ENCODE measurements around the gene YWHAG.
"Not testable (repeated sequence)": the region's sequence is repeated elsewhere in the genome, so short reads cannot be mapped to it uniquely, and the experiment has no call there.

Gene YWHAG

GRCh38 chr7:76364198-76364584 is 5.4 kb upstream of the YWHAG start:
- no peak for DNase-seq (ENCODE audit: low spot score in 2 of 2)
- H3K4me1 ChIP-seq: peaks cover 10% of the 10 kb centered on the region
- no peaks in the 10 kb centered on the region for H3K9me3 ChIP-seq
- in situ Hi-C loops (cut with MboI; ENCODE audit: low sequenced_read_pairs): no loop called here
- no peak overlapping the region for H3K4me3 ChIP-seq
- H3K36me3 ChIP-seq (replicated peaks): no peaks in the 10 kb centered on the region
- no peaks in the 10 kb centered on the region for H3K27me3 ChIP-seq (ENCODE audit: low read depth)

GRCh38 chr7:76363754-76364153 is 5.0 kb upstream of the YWHAG start:
- H3K27me3 ChIP-seq (ENCODE audit: low read depth); H3K9me3 ChIP-seq; H3K4me3 ChIP-seq; DNase-seq (ENCODE audit: low spot score in 2 of 2); H3K36me3 ChIP-seq (replicated peaks); in situ Hi-C loops (cut with MboI; ENCODE audit: low sequenced_read_pairs): not testable (repeated sequence)
- H3K4me1 ChIP-seq: peaks cover 10% of the 10 kb centered on the region

GRCh38 chr7:76359978-76360638 is 1.3 kb upstream of the YWHAG start:
- H3K4me1 ChIP-seq: peaks cover 32% of the 10 kb centered on the region
- H3K27me3 ChIP-seq (ENCODE audit: low read depth): no peaks in the 10 kb centered on the region
- DNase-seq (ENCODE audit: low spot score in 2 of 2): no peak
- H3K4me3 ChIP-seq: no peak overlapping the region
- H3K36me3 ChIP-seq (replicated peaks): peaks cover 26% of the 10 kb centered on the region
- peaks cover 2% of the 10 kb centered on the region; the same call in 1 of the 2 replicates for H3K9me3 ChIP-seq
- in situ Hi-C loops (cut with MboI; ENCODE audit: low sequenced_read_pairs): no loop called here

- H3K9me3 ChIP-seq: peaks cover 5% of the 10 kb centered on the region; the same call in 1 of the 2 replicates
- H3K27me3 ChIP-seq (ENCODE audit: low read depth): no peaks in the 10 kb centered on the region
- in situ Hi-C loops (cut with MboI; ENCODE audit: low sequenced_read_pairs): no loop called here
- H3K4me1 ChIP-seq: peaks cover 32% of the 10 kb centered on the region
- DNase-seq (ENCODE audit: low spot score in 2 of 2): peak; percentile 96 to 98
- H3K36me3 ChIP-seq (replicated peaks): peaks cover 33% of the 10 kb centered on the region
- H3K4me3 ChIP-seq: peak overlapping the region; percentile 99
Observed at GRCh38 chr7:76359111-76359977, 553 bp upstream of the YWHAG start.

- H3K27me3 ChIP-seq (ENCODE audit: low read depth): no peaks in the 10 kb centered on the region
Observed at GRCh38 chr7:76358011-76358480, 745 bp downstream of the YWHAG start.

GRCh38 chr7:76357475-76358010 is 1.2 kb downstream of the YWHAG start:
- H3K36me3 ChIP-seq (replicated peaks): peaks cover 42% of the 10 kb centered on the region
- H3K4me1 ChIP-seq: peaks cover 32% of the 10 kb centered on the region
- peak in 1 of 2 experiments; percentile 30 for DNase-seq (ENCODE audit: low spot score in 2 of 2)
- in situ Hi-C loops (cut with MboI; ENCODE audit: low sequenced_read_pairs): no loop called here
- H3K9me3 ChIP-seq: peaks cover 8% of the 10 kb centered on the region; the same call in 1 of the 2 replicates
- H3K27me3 ChIP-seq (ENCODE audit: low read depth): no peaks in the 10 kb centered on the region
- H3K4me3 ChIP-seq: peak overlapping the region; percentile 99

More at GRCh38 chr7:76358011-76358480, 745 bp downstream of the YWHAG start:
- peak; percentile 23 to 61 for DNase-seq (ENCODE audit: low spot score in 2 of 2)
- H3K36me3 ChIP-seq (replicated peaks): peaks cover 42% of the 10 kb centered on the region
- H3K4me1 ChIP-seq: peaks cover 32% of the 10 kb centered on the region
- peak overlapping the region; percentile 99 for H3K4me3 ChIP-seq
- in situ Hi-C loops (cut with MboI; ENCODE audit: low sequenced_read_pairs): no loop called here
- H3K9me3 ChIP-seq: peaks cover 5% of the 10 kb centered on the region; the same call in 1 of the 2 replicates

- H3K9me3 ChIP-seq: peaks cover 10% of the 10 kb centered on the region
- in situ Hi-C loops (cut with MboI; ENCODE audit: low sequenced_read_pairs): no loop called here
- DNase-seq (ENCODE audit: low spot score in 2 of 2): peak; percentile 24 to 32
- H3K36me3 ChIP-seq (replicated peaks): peaks cover 48% of the 10 kb centered on the region
- peak overlapping the region; percentile 99 for H3K4me3 ChIP-seq
- H3K4me1 ChIP-seq: peaks cover 32% of the 10 kb centered on the region
- no peaks in the 10 kb centered on the region for H3K27me3 ChIP-seq (ENCODE audit: low read depth)
Observed at GRCh38 chr7:76356823-76357222, 2.0 kb downstream of the YWHAG start.

GRCh38 chr7:76356115-76356514 is 2.7 kb downstream of the YWHAG start:
- Histone ChIP-seq H3K36me3 (replicated peaks) (peaks cover 55% of the 10 kb centered on the region), H3K27me3 (ENCODE audit: low read depth) (no peaks in the 10 kb centered on the region), H3K9me3 (peaks cover 12% of the 10 kb centered on the region), H3K4me3 (no peak overlapping the region), H3K4me1 (peaks cover 32% of the 10 kb centered on the region)
- no peak for DNase-seq (ENCODE audit: low spot score in 2 of 2)
- in situ Hi-C loops (cut with MboI; ENCODE audit: low sequenced_read_pairs): no loop called here

- no peaks in the 10 kb centered on the region for H3K27me3 ChIP-seq (ENCODE audit: low read depth)
- peaks cover 12% of the 10 kb centered on the region for H3K9me3 ChIP-seq
- in situ Hi-C loops (cut with MboI; ENCODE audit: low sequenced_read_pairs): no loop called here
- peaks cover 32% of the 10 kb centered on the region for H3K4me1 ChIP-seq
- H3K36me3 ChIP-seq (replicated peaks): peaks cover 64% of the 10 kb centered on the region
- H3K4me3 ChIP-seq: no peak overlapping the region
- no peak for DNase-seq (ENCODE audit: low spot score in 2 of 2)
Observed at GRCh38 chr7:76354981-76355730, 3.6 kb downstream of the YWHAG start.

- peaks cover 28% of the 10 kb centered on the region for H3K4me1 ChIP-seq
- no peak overlapping the region for H3K4me3 ChIP-seq
- no peak for DNase-seq (ENCODE audit: low spot score in 2 of 2)
- H3K36me3 ChIP-seq (replicated peaks): peaks cover 71% of the 10 kb centered on the region
- no peaks in the 10 kb centered on the region for H3K27me3 ChIP-seq (ENCODE audit: low read depth)
- in situ Hi-C loops (cut with MboI; ENCODE audit: low sequenced_read_pairs): no loop called here
- peaks cover 12% of the 10 kb centered on the region for H3K9me3 ChIP-seq
Observed at GRCh38 chr7:76354516-76354915, 4.3 kb downstream of the YWHAG start.

- H3K36me3 ChIP-seq (replicated peaks): peaks cover 77% of the 10 kb centered on the region
- in situ Hi-C loops (cut with MboI; ENCODE audit: low sequenced_read_pairs): no loop called here
- no peak for DNase-seq (ENCODE audit: low spot score in 2 of 2)
Observed at GRCh38 chr7:76353744-76354143, 5.0 kb downstream of the YWHAG start.

GRCh38 chr7:76352193-76352592 is 6.6 kb downstream of the YWHAG start:
- peaks cover 12% of the 10 kb centered on the region for H3K9me3 ChIP-seq
- in situ Hi-C loops (cut with MboI; ENCODE audit: low sequenced_read_pairs): no loop called here
- peaks cover 26% of the 10 kb centered on the region for H3K4me1 ChIP-seq
- H3K27me3 ChIP-seq (ENCODE audit: low read depth): no peaks in the 10 kb centered on the region
- H3K36me3 ChIP-seq (replicated peaks): peaks cover 88% of the 10 kb centered on the region
- no peak overlapping the region for H3K4me3 ChIP-seq
- no peak for DNase-seq (ENCODE audit: low spot score in 2 of 2)

More at GRCh38 chr7:76353744-76354143, 5.0 kb downstream of the YWHAG start:
- H3K4me3 ChIP-seq: no peak overlapping the region
- peaks cover 27% of the 10 kb centered on the region for H3K4me1 ChIP-seq
- no peaks in the 10 kb centered on the region for H3K27me3 ChIP-seq (ENCODE audit: low read depth)
- H3K9me3 ChIP-seq: peaks cover 12% of the 10 kb centered on the region

- in situ Hi-C loops (cut with MboI; ENCODE audit: low sequenced_read_pairs): no loop called here
- H3K36me3 ChIP-seq (replicated peaks): peaks cover 88% of the 10 kb centered on the region
- peaks cover 18% of the 10 kb centered on the region for H3K4me1 ChIP-seq
- H3K4me3 ChIP-seq: no peak overlapping the region
- H3K27me3 ChIP-seq (ENCODE audit: low read depth): no peaks in the 10 kb centered on the region
- DNase-seq (ENCODE audit: low spot score in 2 of 2): no peak
- peaks cover 12% of the 10 kb centered on the region for H3K9me3 ChIP-seq
Observed at GRCh38 chr7:76351372-76351771, 7.4 kb downstream of the YWHAG start.
